H1 (cell line): ENCODE results near the gene CFAP58. TPM values are rescaled to one million over a fixed set of nuclear protein-coding genes. Genes with fewer than 3 reads are reported as not detected.

Experiments used
- CTCF ChIA-PET: fragments of 300-600 bp; sonication (Branson Sonifier 250); formaldehyde crosslinking; loops from one replicate; lab custom pipeline; 2021; ENCODE audit not compliant: partially characterized antibody; lab: Charles Lee
- POLR2A ChIA-PET: fragments of 300-600 bp; sonication (Branson Sonifier 250); formaldehyde crosslinking; loops from one replicate; lab custom pipeline; 2021; ENCODE audit warnings: inconsistent platforms; ENCODE audit not compliant: partially characterized antibody; lab: Charles Lee
- DNase-seq, 2 experiments: peaks; one replicate each; pipeline versions ENCODE4 v3.0.0 to v3.0.0-alpha.2; 2010 to 2022; ENCODE audit warnings: low spot score in 2 of 2, low read depth in 1 of 2, mixed read lengths in 1 of 2
- FAIRE-seq: peaks from 2 replicates; lab custom pipeline; 2011; peaks lifted over from hg19 to GRCh38; lab: Jason Lieb, UNC
- H2AFZ ChIP-seq: 2 replicates; pipeline ENCODE4 v1.8.1; 2012; ENCODE audit warnings: low read length, inconsistent platforms
- H2AK5ac ChIP-seq: 2 replicates; pipeline ENCODE4 v1.6.1; 2013; ENCODE audit warnings: low read depth, low read length
- H2BK120ac ChIP-seq: replicated peaks from 2 replicates; pipeline ENCODE3; 2013; ENCODE audit warnings: low read depth, low read length, inconsistent platforms
- H2BK12ac ChIP-seq: 2 replicates; pipeline ENCODE4 v1.6.1; 2013; ENCODE audit warnings: low read depth, low read length
- H2BK15ac ChIP-seq: 2 replicates; pipeline ENCODE4 v1.6.1; 2013; ENCODE audit warnings: low read length
- H2BK20ac ChIP-seq: 2 replicates; pipeline ENCODE4 v1.6.1; 2013; ENCODE audit warnings: low read length
- H2BK5ac ChIP-seq: 2 replicates; pipeline ENCODE4 v1.6.1; 2013; ENCODE audit warnings: low read depth, low read length
- H3K14ac ChIP-seq: 2 replicates; pipeline ENCODE4 v1.6.1; 2013; ENCODE audit warnings: inconsistent platforms; ENCODE audit not compliant: insufficient read length
- H3K18ac ChIP-seq: 2 replicates; pipeline ENCODE4 v1.6.1; 2013; ENCODE audit warnings: low read length; ENCODE audit errors: extremely low read depth
- H3K23ac ChIP-seq: 2 replicates; pipeline ENCODE4 v1.6.1; 2013; ENCODE audit warnings: inconsistent platforms; ENCODE audit not compliant: insufficient read length
- H3K23me2 ChIP-seq: 2 replicates; pipeline ENCODE4 v1.6.1; 2013; ENCODE audit warnings: low read depth, low read length
- H3K27ac ChIP-seq: 2 replicates; pipeline ENCODE4 v1.6.1; 2011; ENCODE audit warnings: low read depth, low read length, inconsistent platforms
- H3K27me3 ChIP-seq, 4 experiments: replicated peaks in 1 of 4; 1 replicate in 1 of 4; 2 replicates in 3 of 4; pipeline versions ENCODE4 v1.6.1 to v1.8.1; 2011 to 2013; ENCODE audit warnings: low read length in 3 of 4, mild to moderate bottlenecking in 3 of 4, inconsistent platforms in 2 of 4, mixed read lengths in 2 of 4, moderate library complexity in 1 of 4; ENCODE audit not compliant: control insufficient read depth in 3 of 4, insufficient read depth in 3 of 4; ENCODE audit errors: extremely low read depth in 1 of 4
- H3K36me3 ChIP-seq, 4 experiments: 2 replicates each; pipeline versions ENCODE4 v1.6.1 to v1.8.1; 2011 to 2013; ENCODE audit warnings: mild to moderate bottlenecking in 4 of 4, low read length in 3 of 4, moderate library complexity in 2 of 4, control low read depth in 1 of 4, inconsistent platforms in 1 of 4; ENCODE audit not compliant: insufficient read depth in 4 of 4, control insufficient read depth in 2 of 4
- H3K4ac ChIP-seq: replicated peaks from 2 replicates; pipeline ENCODE3; 2013; ENCODE audit warnings: low read length, low read depth, mixed read lengths, inconsistent platforms; ENCODE audit not compliant: insufficient read length
- H3K4me1 ChIP-seq, 4 experiments: replicated peaks in 1 of 4; 1 replicate in 1 of 4; 2 replicates in 3 of 4; pipeline versions ENCODE4 v1.6.1 to v1.8.1; 2011 to 2013; ENCODE audit warnings: low read length in 3 of 4, inconsistent platforms in 2 of 4, mixed read lengths in 1 of 4; ENCODE audit not compliant: insufficient read depth in 4 of 4, control insufficient read depth in 3 of 4
- H3K4me2 ChIP-seq, 2 experiments: 2 replicates each; pipeline versions ENCODE4 v1.6.1 to v1.8.1; 2011 to 2013; ENCODE audit warnings: low read depth in 2 of 2, low read length in 2 of 2, control low read depth in 1 of 2, inconsistent platforms in 1 of 2, mild to moderate bottlenecking in 1 of 2; ENCODE audit not compliant: insufficient read depth in 1 of 2
- H3K4me3 ChIP-seq, 4 experiments: fragments of 200-600, 300-600 bp in 1 of 4; sonication (generic), shearing (Covaris generic), sonication (Bioruptor Twin) in 1 of 4; 2 replicates each; pipeline versions ENCODE4 v1.5.1 to v1.8.1; 2011 to 2016; ENCODE audit warnings: low read length in 4 of 4, low read depth in 3 of 4, control low read depth in 2 of 4, inconsistent platforms in 2 of 4, mild to moderate bottlenecking in 2 of 4, mixed read lengths in 1 of 4, moderate library complexity in 1 of 4; ENCODE audit not compliant: insufficient read depth in 2 of 4; ENCODE audit errors: extremely low read depth in 1 of 4
- H3K56ac ChIP-seq: replicated peaks from 2 replicates; pipeline ENCODE3; 2013; ENCODE audit warnings: low read depth, mild to moderate bottlenecking, mixed read lengths, low read length, inconsistent platforms; ENCODE audit not compliant: insufficient read length
- H3K79me1 ChIP-seq: 2 replicates; pipeline ENCODE4 v1.6.1; 2013; ENCODE audit warnings: low read depth, low read length, control low read depth
- H3K79me2 ChIP-seq, 2 experiments: 2 replicates each; pipeline versions ENCODE4 v1.6.1 to v1.8.1; 2012 to 2013; ENCODE audit warnings: low read length in 2 of 2, mild to moderate bottlenecking in 2 of 2, inconsistent platforms in 1 of 2; ENCODE audit not compliant: insufficient read depth in 2 of 2, control insufficient read depth in 1 of 2
- H3K9ac ChIP-seq, 4 experiments: replicated peaks in 1 of 4; 1 replicate in 1 of 4; 2 replicates in 3 of 4; pipeline versions ENCODE4 v1.6.1 to v1.8.1; 2011 to 2013; ENCODE audit warnings: low read depth in 3 of 4, low read length in 3 of 4, control low read depth in 2 of 4, mild to moderate bottlenecking in 2 of 4, moderate library complexity in 2 of 4, inconsistent platforms in 1 of 4; ENCODE audit errors: extremely low read depth in 1 of 4
- H3K9me3 ChIP-seq, 2 experiments: 2 replicates each; pipeline versions ENCODE4 v1.6.1 to v1.8.1; 2012 to 2013; ENCODE audit warnings: mild to moderate bottlenecking in 2 of 2, moderate library complexity in 2 of 2, control low read depth in 1 of 2, inconsistent platforms in 1 of 2, low read depth in 1 of 2, low read length in 1 of 2, mixed read lengths in 1 of 2; ENCODE audit not compliant: insufficient read depth in 2 of 2
- H4K20me1 ChIP-seq, 2 experiments: replicated peaks in 1 of 2; 2 replicates each; pipeline versions ENCODE3 to v1.8.1; 2011 to 2013; ENCODE audit warnings: inconsistent platforms in 2 of 2, low read length in 2 of 2, mild to moderate bottlenecking in 1 of 2; ENCODE audit not compliant: insufficient read depth in 2 of 2, control insufficient read depth in 1 of 2
- H4K5ac ChIP-seq: 2 replicates; pipeline ENCODE4 v1.6.1; 2013; ENCODE audit warnings: low read length, low read depth, mixed read lengths, inconsistent platforms; ENCODE audit not compliant: insufficient read length
- H4K8ac ChIP-seq: 2 replicates; pipeline ENCODE4 v1.8.0; 2013; ENCODE audit warnings: mild to moderate bottlenecking, moderate library complexity, low read length, inconsistent platforms; ENCODE audit not compliant: insufficient read depth; ENCODE audit errors: extremely low read depth
- H4K91ac ChIP-seq: replicated peaks from 2 replicates; pipeline ENCODE3; 2013; ENCODE audit warnings: low read length, mixed read lengths, inconsistent platforms; ENCODE audit not compliant: insufficient read length
- WGBS, 2 experiments: shearing (Covaris generic) in 1 of 2; methylation state at CpG; one replicate each; pipeline versions ENCODE4 v1.1.6 to v1.1.7; 2013 to 2015; ENCODE audit warnings: low lambda C conversion rate in 2 of 2, mixed read lengths in 2 of 2, inconsistent platforms in 1 of 2, low coverage in 1 of 2, missing lambda C conversion rate in 1 of 2; ENCODE audit not compliant: insufficient replicate concordance in 2 of 2, insufficient coverage in 1 of 2, insufficient read length in 1 of 2; ENCODE audit errors: extremely low coverage in 1 of 2, missing lambda C conversion rate in 1 of 2; 5-methylcytosine and 5-hydroxymethylcytosine counted together
- polyA plus RNA-seq, 7 experiments: library from polyadenylated mRNA; depleted of rRNA in 3 of 7; stranded (reverse) in 5 of 7; unstranded in 2 of 7; fragments of >200 nt in 5 of 7; fragments of 200-250 nt in 2 of 7; gene quantifications; 1 replicate in 5 of 7; 2 replicates in 1 of 7; 4 replicates in 1 of 7; pipeline versions ENCODE4 v1.2.1 to v1.2.3, GENCODE V29; 2011 to 2013; ENCODE audit warnings: missing spikeins in 2 of 7, mixed read lengths in 2 of 7
- total RNA-seq: library from RNA; stranded (reverse); fragmentation: NEBNext Ultra II Directional; extraction: Animal tissue kit (Norgen Biotek cat#: 25700); gene quantifications from 2 replicates; pipeline ENCODE4 v1.2.1, GENCODE V29; 2021

CFAP58 gene
- total and polyA plus RNA-seq, 2 of the 8 experiments (the other 6 are each of a cell fraction or from before 2014, with no cell fraction given), result 0.32 to 0.71 TPM

DNA sequence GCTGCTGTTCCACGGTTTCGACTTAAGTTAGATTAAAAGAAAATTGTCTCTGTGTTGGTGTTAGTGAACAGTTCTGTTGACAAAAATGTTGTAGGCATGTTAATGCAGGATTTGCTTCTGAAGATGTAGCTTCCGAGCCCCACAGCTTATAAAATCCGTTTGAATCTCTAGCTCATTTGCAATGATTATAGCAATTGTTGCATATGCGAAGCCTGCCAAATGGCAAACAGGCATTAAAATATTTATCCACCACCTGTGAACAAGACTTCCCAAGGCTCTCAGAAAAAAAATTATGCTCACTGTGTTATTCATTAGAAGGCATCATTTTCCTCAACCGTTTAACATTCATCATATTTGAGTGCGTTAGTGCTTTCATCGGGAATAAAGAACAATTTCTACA, 14.3 kb downstream of the CFAP58 start:
- H3K79me1 ChIP-seq, result no peaks in the 10 kb centered on the region
- CTCF ChIA-PET, result interaction anchor here (0.9 to 3.9 kb wide), 10 partner anchors 13 to 254 kb away, joined by 3 to 13 read pairs (median 4); partner anchors contain the start of gene CFAP58

More for the DNA sequence above, 14.3 kb downstream of the CFAP58 start:
- Histone ChIP-seq H3K9ac (no peak overlapping the region), H3K27me3 (no peaks in the 10 kb centered on the region), H3K4ac (no peak overlapping the region), H4K8ac (no peak overlapping the region), H3K4me1 (peaks cover 0 to 3% (median 1%) of the 10 kb centered on the region in 4 experiments; a peak in 2 of 7 replicates), H3K56ac (no peak overlapping the region), H3K36me3 (peaks cover 0 to 6% (median 0%) of the 10 kb centered on the region in 4 experiments; a peak in 2 of 8 replicates), H3K4me2 (no peak overlapping the region), H4K5ac (no peak overlapping the region), H2AK5ac (no peak overlapping the region), H3K23ac (no peak overlapping the region), H4K91ac (no peak overlapping the region), H2BK120ac (no peak overlapping the region), H3K27ac (no peak overlapping the region), H2AFZ (no peak overlapping the region), H3K9me3 (peaks cover 2 to 11% of the 10 kb centered on the region in 2 experiments; a peak in 1 of 4 replicates), H4K20me1 (no peaks in the 10 kb centered on the region), H2BK20ac (no peak overlapping the region), H3K23me2 (no peaks in the 10 kb centered on the region; the same call in 1 of the 2 replicates), H3K79me2 (no peaks in the 10 kb centered on the region), H3K4me3 (no peak overlapping the region), H2BK15ac (no peak overlapping the region), H3K18ac (no peak overlapping the region), H2BK5ac (no peak overlapping the region), H3K14ac (no peak overlapping the region), H2BK12ac (no peak overlapping the region)
- FAIRE-seq, result no peak
- no peak for DNase-seq
- POLR2A ChIA-PET, result no interaction called here
- 83% methylated on average over 8 of the region's 8 CpGs; no CpG with 5 or more reads in 1 of the 2 experiments for WGBS, 2 experiments
